ENCODE measurements around the gene ECEL1.

Gene ECEL1

GRCh38 chr2:232459419-232460035, 28.1 kb downstream of the ECEL1 start:
- H3K9ac ChIP-seq (ENCODE audit: low read length): no peak overlapping the region
- H3K4me1 ChIP-seq (ENCODE audit: low read length): no peaks in the 10 kb centered on the region
- H3K79me2 ChIP-seq (ENCODE audit: low read length): no peaks in the 10 kb centered on the region
- no peaks in the 10 kb centered on the region for H3K27me3 ChIP-seq (ENCODE audit: low read depth, low read length)
- no peak overlapping the region for H3K4me3 ChIP-seq (ENCODE audit: low read length)
- H2AFZ ChIP-seq (ENCODE audit: low read depth, low read length): no peak overlapping the region
- H4K20me1 ChIP-seq (ENCODE audit: insufficient read depth, low read length): no peaks in the 10 kb centered on the region
- no peaks in the 10 kb centered on the region for H3K9me3 ChIP-seq (ENCODE audit: insufficient read depth, low read length)
- H3K36me3 ChIP-seq (replicated peaks; ENCODE audit: low read depth, low read length): no peaks in the 10 kb centered on the region
- H3K27ac ChIP-seq (ENCODE audit: low read length): no peak overlapping the region
- TF ChIP-seq, protein P1, sequence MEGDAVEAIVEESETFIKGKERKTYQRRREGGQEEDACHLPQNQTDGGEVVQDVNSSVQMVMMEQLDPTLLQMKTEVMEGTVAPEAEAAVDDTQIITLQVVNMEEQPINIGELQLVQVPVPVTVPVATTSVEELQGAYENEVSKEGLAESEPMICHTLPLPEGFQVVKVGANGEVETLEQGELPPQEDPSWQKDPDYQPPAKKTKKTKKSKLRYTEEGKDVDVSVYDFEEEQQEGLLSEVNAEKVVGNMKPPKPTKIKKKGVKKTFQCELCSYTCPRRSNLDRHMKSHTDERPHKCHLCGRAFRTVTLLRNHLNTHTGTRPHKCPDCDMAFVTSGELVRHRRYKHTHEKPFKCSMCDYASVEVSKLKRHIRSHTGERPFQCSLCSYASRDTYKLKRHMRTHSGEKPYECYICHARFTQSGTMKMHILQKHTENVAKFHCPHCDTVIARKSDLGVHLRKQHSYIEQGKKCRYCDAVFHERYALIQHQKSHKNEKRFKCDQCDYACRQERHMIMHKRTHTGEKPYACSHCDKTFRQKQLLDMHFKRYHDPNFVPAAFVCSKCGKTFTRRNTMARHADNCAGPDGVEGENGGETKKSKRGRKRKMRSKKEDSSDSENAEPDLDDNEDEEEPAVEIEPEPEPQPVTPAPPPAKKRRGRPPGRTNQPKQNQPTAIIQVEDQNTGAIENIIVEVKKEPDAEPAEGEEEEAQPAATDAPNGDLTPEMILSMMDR (IDR thresholded peaks at IDR 0.05; ENCODE audit: low read depth, low read length): no peak
- TF ChIP-seq EZH2phosphoT487 (IDR thresholded peaks at IDR 0.05; ENCODE audit: low read depth): no peak
- no peak overlapping the region for H3K4me2 ChIP-seq (ENCODE audit: low read length)

DNA sequence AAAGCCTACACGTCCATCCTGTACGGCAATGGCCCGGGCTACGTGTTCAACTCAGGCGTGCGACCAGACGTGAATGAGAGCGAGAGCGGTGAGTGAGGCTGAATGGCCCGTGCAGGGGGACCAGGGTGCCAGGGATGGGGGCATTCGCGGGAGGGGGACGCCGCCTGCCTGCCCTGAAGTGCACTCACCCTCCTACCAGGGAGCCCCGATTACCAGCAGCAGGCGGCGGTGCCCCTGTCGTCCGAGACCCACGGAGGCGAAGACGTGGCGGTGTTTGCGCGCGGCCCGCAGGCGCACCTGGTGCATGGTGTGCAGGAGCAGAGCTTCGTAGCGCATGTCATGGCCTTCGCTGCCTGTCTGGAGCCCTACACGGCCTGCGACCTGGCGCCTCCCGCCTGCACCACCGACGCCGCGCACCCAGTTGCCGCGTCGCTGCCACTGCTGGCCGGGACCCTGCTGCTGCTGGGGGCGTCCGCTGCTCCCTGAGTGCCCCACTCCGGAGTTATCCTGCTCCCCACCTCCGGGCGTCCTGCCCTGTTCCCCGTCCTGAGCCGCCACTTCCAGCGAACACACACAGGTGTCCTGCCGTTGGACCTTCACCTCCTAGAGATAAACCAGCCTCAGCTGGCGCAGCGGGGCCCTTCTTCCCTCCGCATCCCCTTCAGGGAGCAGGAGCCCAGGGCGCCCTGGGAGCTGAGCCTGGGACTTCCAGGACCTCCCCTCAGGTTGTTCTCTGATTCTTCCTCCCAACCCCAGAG, 28.8 kb downstream of the ECEL1 start:
- no peaks in the 10 kb centered on the region for H3K4me1 ChIP-seq (ENCODE audit: low read length)
- no peak for TF ChIP-seq EZH2phosphoT487 (IDR thresholded peaks at IDR 0.05; ENCODE audit: low read depth)
- H3K4me3 ChIP-seq (ENCODE audit: low read length): no peak overlapping the region
- no peak overlapping the region for H3K9ac ChIP-seq (ENCODE audit: low read length)
- H3K4me2 ChIP-seq (ENCODE audit: low read length): no peak overlapping the region
- H4K20me1 ChIP-seq (ENCODE audit: insufficient read depth, low read length): no peaks in the 10 kb centered on the region
- H3K36me3 ChIP-seq (replicated peaks; ENCODE audit: low read depth, low read length): no peaks in the 10 kb centered on the region
- H3K27me3 ChIP-seq (ENCODE audit: low read depth, low read length): no peaks in the 10 kb centered on the region
- no peaks in the 10 kb centered on the region for H3K79me2 ChIP-seq (ENCODE audit: low read length)
- H3K27ac ChIP-seq (ENCODE audit: low read length): no peak overlapping the region
- H3K9me3 ChIP-seq (ENCODE audit: insufficient read depth, low read length): no peaks in the 10 kb centered on the region
- no peak overlapping the region for H2AFZ ChIP-seq (ENCODE audit: low read depth, low read length)

- Histone ChIP-seq H3K27ac (ENCODE audit: low read length) (no peak overlapping the region), H3K27me3 (ENCODE audit: low read depth, low read length) (no peaks in the 10 kb centered on the region), H3K4me2 (ENCODE audit: low read length) (no peak overlapping the region), H3K9me3 (ENCODE audit: insufficient read depth, low read length) (no peaks in the 10 kb centered on the region), H3K36me3 (replicated peaks; ENCODE audit: low read depth, low read length) (no peaks in the 10 kb centered on the region), H3K79me2 (ENCODE audit: low read length) (no peaks in the 10 kb centered on the region), H3K4me1 (ENCODE audit: low read length) (no peaks in the 10 kb centered on the region), H3K9ac (ENCODE audit: low read length) (no peak overlapping the region), H3K4me3 (ENCODE audit: low read length) (no peak overlapping the region), H2AFZ (ENCODE audit: low read depth, low read length) (no peak overlapping the region), H4K20me1 (ENCODE audit: insufficient read depth, low read length) (no peaks in the 10 kb centered on the region)
- TF ChIP-seq EZH2phosphoT487 (IDR thresholded peaks at IDR 0.05; ENCODE audit: low read depth): no peak
- TF ChIP-seq, protein P1 (IDR thresholded peaks at IDR 0.05; ENCODE audit: low read depth, low read length): no peak
Observed at GRCh38 chr2:232458051-232458660, 29.5 kb downstream of the ECEL1 start.

DNA sequence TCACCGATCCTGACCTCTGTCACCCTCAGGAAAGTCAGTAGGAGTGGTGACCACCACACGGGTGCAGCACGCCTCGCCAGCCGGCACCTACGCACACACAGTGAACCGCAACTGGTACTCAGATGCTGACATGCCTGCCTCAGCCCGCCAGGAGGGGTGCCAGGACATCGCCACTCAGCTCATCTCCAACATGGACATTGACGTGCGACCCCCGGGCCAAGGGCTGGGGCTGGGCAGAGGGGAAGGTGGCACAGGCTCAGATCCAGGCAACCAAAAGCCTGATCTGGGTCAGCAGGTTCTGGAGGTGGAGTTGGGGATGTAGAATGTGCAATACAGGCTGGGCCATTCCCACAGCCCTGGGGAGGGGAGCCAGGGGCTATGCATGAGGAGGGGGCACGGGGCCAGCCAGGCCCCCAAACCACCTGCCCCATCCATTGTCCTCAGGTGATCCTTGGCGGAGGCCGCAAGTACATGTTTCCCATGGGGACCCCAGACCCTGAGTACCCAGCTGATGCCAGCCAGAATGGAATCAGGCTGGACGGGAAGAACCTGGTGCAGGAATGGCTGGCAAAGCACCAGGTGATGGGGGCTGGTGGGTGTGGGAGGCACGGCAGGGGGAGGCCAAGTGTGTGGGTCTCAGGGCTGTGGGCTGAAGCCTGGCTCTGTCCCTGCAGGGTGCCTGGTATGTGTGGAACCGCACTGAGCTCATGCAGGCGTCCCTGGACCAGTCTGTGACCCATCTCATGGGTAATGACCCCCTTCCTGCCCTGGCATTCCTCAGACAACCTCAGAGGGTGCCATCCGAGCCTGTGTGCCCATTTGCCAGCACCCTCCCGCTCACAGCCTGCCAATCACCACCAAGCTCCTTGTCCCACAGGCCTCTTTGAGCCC, 30.3 kb downstream of the ECEL1 start:
- Histone ChIP-seq H4K20me1 (ENCODE audit: insufficient read depth, low read length) (no peaks in the 10 kb centered on the region), H2AFZ (ENCODE audit: low read depth, low read length) (no peak overlapping the region), H3K4me2 (ENCODE audit: low read length) (no peak overlapping the region), H3K9me3 (ENCODE audit: insufficient read depth, low read length) (no peaks in the 10 kb centered on the region), H3K4me3 (ENCODE audit: low read length) (no peak overlapping the region), H3K36me3 (replicated peaks; ENCODE audit: low read depth, low read length) (no peaks in the 10 kb centered on the region), H3K27me3 (ENCODE audit: low read depth, low read length) (no peaks in the 10 kb centered on the region), H3K27ac (ENCODE audit: low read length) (no peak overlapping the region), H3K9ac (ENCODE audit: low read length) (no peak overlapping the region), H3K79me2 (ENCODE audit: low read length) (no peaks in the 10 kb centered on the region), H3K4me1 (ENCODE audit: low read length) (no peaks in the 10 kb centered on the region)
- TF ChIP-seq, protein P1 (IDR thresholded peaks at IDR 0.05; ENCODE audit: low read depth, low read length): no peak
